K562 (cell line): ENCODE data around the gene PRDX6. TPM values are rescaled to one million over a fixed set of nuclear protein-coding genes. Genes with fewer than 3 reads are reported as not detected.

Experiments
- CREBBP ChIP-seq: IDR thresholded peaks from one replicate; pipeline ENCODE4 v1.6.1; 2012; ENCODE audit warnings: low read depth, mild to moderate bottlenecking, control low read depth, inconsistent platforms, low read length
- EZH2 ChIP-seq: IDR thresholded peaks from 2 replicates; pipeline ENCODE4 v1.6.1; 2012; ENCODE audit warnings: low read depth, mild to moderate bottlenecking, inconsistent platforms, low read length, borderline replicate concordance
- FOXK2 ChIP-seq, 2 experiments: fragments of 450-650 bp; IDR thresholded peaks in 1 of 2; conservative IDR thresholded peaks in 1 of 2; 2 replicates each; pipeline ENCODE4 v1.6.1; 2016; ENCODE audit warnings: low read depth in 2 of 2, mild to moderate bottlenecking in 1 of 2
- HDGF ChIP-seq: fragments of 450-650 bp; IDR thresholded peaks from 2 replicates; pipeline ENCODE4 v1.6.1; 2016
- HEY1 ChIP-seq: fragments of 250-450 bp; sonication (Bioruptor Pico); IDR thresholded peaks from 2 replicates; pipeline ENCODE4 v1.5.0; 2020; ENCODE audit warnings: mild to moderate bottlenecking, moderate library complexity, borderline replicate concordance
- MEIS2 ChIP-seq: fragments of 450-650 bp; IDR thresholded peaks from 2 replicates; pipeline ENCODE4 v1.6.1; 2014; ENCODE audit warnings: mild to moderate bottlenecking; ENCODE audit not compliant: partially characterized antibody
- NFXL1 ChIP-seq: fragments of 450-650 bp; formaldehyde crosslinking; IDR thresholded peaks from 2 replicates; pipeline ENCODE4 v1.4.0; 2021; ENCODE audit warnings: mild to moderate bottlenecking
- NUFIP1 ChIP-seq: fragments of 450-650 bp; IDR thresholded peaks from 2 replicates; pipeline ENCODE4 v1.6.1; 2018; ENCODE audit not compliant: partially characterized antibody
- SMARCA5 ChIP-seq: fragments of 450-650 bp; IDR thresholded peaks from 2 replicates; pipeline ENCODE4 v1.6.1; 2016
- ZKSCAN3 ChIP-seq: fragments of 250-450 bp; sonication (Bioruptor Pico); IDR thresholded peaks from 2 replicates; pipeline ENCODE4 v1.4.0; 2020
- ZNF280B ChIP-seq: fragments of 250-450 bp; sonication (Bioruptor Pico); IDR thresholded peaks from 2 replicates; pipeline ENCODE4 v1.5.1; 2021; ENCODE audit warnings: mild to moderate bottlenecking
- polyA plus RNA-seq, 8 experiments: library from polyadenylated mRNA; depleted of rRNA in 4 of 8; stranded (reverse) in 5 of 8; unstranded in 3 of 8; fragments of >200 nt; fragmentation: Nextera tagmentation in 2 of 8; fragmentation: Illumina TruSeq in 1 of 8; extraction: Ambion mirVana in 2 of 8; extraction: Trizol in 1 of 8; gene quantifications; 2 replicates each; pipeline versions ENCODE4 v1.2.1 to v1.2.3, GENCODE V29; 2011 to 2014; ENCODE audit warnings: inconsistent platforms in 1 of 8, missing spikeins in 1 of 8
- total RNA-seq, 7 experiments: library from RNA; depleted of rRNA in 6 of 7; stranded (reverse); fragments of >200 nt in 6 of 7; fragmentation: Illumina TruSeq in 2 of 7; extraction: Trizol in 2 of 7; gene quantifications; 2 replicates each; pipeline versions ENCODE4 v1.2.1 to v1.2.3, GENCODE V29; 2011 to 2021; ENCODE audit warnings: low replicate concordance in 1 of 7
- TF ChIP-seq, protein P1 (sequence below): fragments of 250-450 bp; sonication (Bioruptor Pico); IDR thresholded peaks from 2 replicates; pipeline ENCODE4 v1.4.0; 2020; ENCODE audit warnings: mild to moderate bottlenecking, moderate library complexity

The PRDX6 gene
- total and polyA plus RNA-seq, 9 of the 15 experiments (the other 6 are each of a cell fraction or from before 2014, with no cell fraction given) = 277 to 1,082 (median 610) TPM

DNA sequence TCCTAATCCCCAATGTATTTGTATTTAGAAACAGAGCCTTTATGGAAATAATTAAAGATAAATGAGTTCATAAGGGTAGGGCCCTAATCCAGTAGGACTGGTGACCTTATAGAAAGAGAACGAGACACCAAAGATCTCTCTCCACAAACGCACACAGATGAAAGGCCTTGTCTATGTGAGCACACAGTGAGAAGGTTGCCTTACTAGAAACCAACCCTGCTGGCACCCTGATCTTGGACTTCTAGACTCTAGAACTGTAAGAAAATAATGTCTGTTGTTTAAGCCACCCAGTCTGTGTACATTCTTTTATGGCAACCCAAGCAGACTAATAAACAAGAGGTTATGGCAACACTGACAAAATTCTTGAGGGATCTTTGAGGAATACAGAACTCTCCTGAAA, 44.8 kb upstream of the PRDX6 start (continued):
- TF ChIP-seq, protein P1, sequence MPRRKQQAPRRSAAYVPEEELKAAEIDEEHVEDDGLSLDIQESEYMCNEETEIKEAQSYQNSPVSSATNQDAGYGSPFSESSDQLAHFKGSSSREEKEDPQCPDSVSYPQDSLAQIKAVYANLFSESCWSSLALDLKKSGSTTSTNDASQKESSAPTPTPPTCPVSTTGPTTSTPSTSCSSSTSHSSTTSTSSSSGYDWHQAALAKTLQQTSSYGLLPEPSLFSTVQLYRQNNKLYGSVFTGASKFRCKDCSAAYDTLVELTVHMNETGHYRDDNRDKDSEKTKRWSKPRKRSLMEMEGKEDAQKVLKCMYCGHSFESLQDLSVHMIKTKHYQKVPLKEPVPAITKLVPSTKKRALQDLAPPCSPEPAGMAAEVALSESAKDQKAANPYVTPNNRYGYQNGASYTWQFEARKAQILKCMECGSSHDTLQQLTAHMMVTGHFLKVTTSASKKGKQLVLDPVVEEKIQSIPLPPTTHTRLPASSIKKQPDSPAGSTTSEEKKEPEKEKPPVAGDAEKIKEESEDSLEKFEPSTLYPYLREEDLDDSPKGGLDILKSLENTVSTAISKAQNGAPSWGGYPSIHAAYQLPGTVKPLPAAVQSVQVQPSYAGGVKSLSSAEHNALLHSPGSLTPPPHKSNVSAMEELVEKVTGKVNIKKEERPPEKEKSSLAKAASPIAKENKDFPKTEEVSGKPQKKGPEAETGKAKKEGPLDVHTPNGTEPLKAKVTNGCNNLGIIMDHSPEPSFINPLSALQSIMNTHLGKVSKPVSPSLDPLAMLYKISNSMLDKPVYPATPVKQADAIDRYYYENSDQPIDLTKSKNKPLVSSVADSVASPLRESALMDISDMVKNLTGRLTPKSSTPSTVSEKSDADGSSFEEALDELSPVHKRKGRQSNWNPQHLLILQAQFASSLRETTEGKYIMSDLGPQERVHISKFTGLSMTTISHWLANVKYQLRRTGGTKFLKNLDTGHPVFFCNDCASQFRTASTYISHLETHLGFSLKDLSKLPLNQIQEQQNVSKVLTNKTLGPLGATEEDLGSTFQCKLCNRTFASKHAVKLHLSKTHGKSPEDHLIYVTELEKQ = no peak
- TF ChIP-seq ZKSCAN3 (CRISPR knock-in tag) (no peak), NFXL1 (CRISPR knock-in tag) (no peak), HEY1 (no peak), ZNF280B (no peak), FOXK2 (conservative IDR thresholded peaks at IDR 0.05 in 1 of 2, IDR thresholded peaks at IDR 0.05 in 1 of 2; ENCODE audit: low read depth in 2 of 2) (no peak), SMARCA5 (no peak), CREBBP (no peak), MEIS2 (no peak), NUFIP1 (no peak), HDGF (no peak), EZH2 (no peak)
